Breast epithelium (tissue), 4 donors: ENCODE data around the gene GNAZ. TPM values are rescaled to one million over a fixed set of nuclear protein-coding genes. Genes with fewer than 3 reads are reported as not detected.

Experiments used
- DNase-seq, 2 donors: peaks; one replicate each; pipeline ENCODE4 v3.0.0-alpha.2; 2019; ENCODE audit warnings: low spot score in 2 of 2
- H3K27ac ChIP-seq, 2 donors: fragments of 200-600 bp; sonication (generic) in 1 of 2; one replicate each; pipeline ENCODE4 v1.5.1; 2016 to 2019; ENCODE audit warnings: mild to moderate bottlenecking in 1 of 2
- H3K27me3 ChIP-seq, 2 donors: fragments of 200-600 bp; sonication (generic) in 1 of 2; one replicate each; pipeline versions ENCODE4 v1.5.1 to v1.6.0; 2017 to 2019; ENCODE audit warnings: control low read depth in 1 of 2, mild to moderate bottlenecking in 1 of 2
- H3K36me3 ChIP-seq: fragments of 200-600 bp; one replicate; pipeline ENCODE4 v1.5.1; 2019
- H3K4me1 ChIP-seq, 2 donors: fragments of 200-600 bp; sonication (generic); one replicate each; pipeline ENCODE4 v1.5.1; 2016 to 2019; ENCODE audit warnings: control low read depth in 1 of 2
- H3K4me3 ChIP-seq, 3 donors: fragments of 200-600 bp; sonication (generic); 1 replicate in 2 of 3; 2 replicates in 1 of 3; pipeline ENCODE4 v1.5.1; 2016 to 2019; ENCODE audit warnings: mild to moderate bottlenecking in 3 of 3, moderate library complexity in 2 of 3
- H3K9me3 ChIP-seq, 2 donors: fragments of 200-600 bp; sonication (generic) in 1 of 2; one replicate each; pipeline ENCODE4 v1.5.1; 2016 to 2019; ENCODE audit warnings: control low read depth in 1 of 2
- CTCF ChIP-seq, 3 donors: fragments of 450-650 bp; IDR thresholded peaks; one replicate each; pipeline ENCODE4 v1.5.1; 2016 to 2017; ENCODE audit warnings: antibody characterized with exemption in 3 of 3, mild to moderate bottlenecking in 3 of 3, moderate library complexity in 3 of 3
- POLR2A ChIP-seq: fragments of 450-650 bp; IDR thresholded peaks from one replicate; pipeline ENCODE4 v1.6.1; 2016; ENCODE audit warnings: antibody characterized with exemption, mild to moderate bottlenecking, moderate library complexity
- POLR2AphosphoS5 ChIP-seq, 3 donors: sonication (generic); formaldehyde crosslinking; IDR thresholded peaks; one replicate each; pipeline ENCODE4 v1.6.1; 2017; ENCODE audit warnings: antibody characterized with exemption in 3 of 3
- intact Hi-C: fragments of 100-400 bp; cut with DNase I; formaldehyde crosslinking; loops from one replicate; pipeline ENCODE4 v1.15.1; 2023; ENCODE audit warnings: low total_unique reads
- total RNA-seq, 3 donors: library from RNA; depleted of rRNA; stranded (reverse); fragments of >200 nt; gene quantifications; one replicate each; pipeline ENCODE4 v1.1.0, GENCODE V29; 2016

Gene GNAZ
- total RNA-seq, 3 donors from 2014 or later, result 5.0 to 15.7 (median 5.3) TPM

GRCh38 chr22:23068096-23068831, 2.1 kb upstream of the GNAZ start:
- DNase-seq, result peak in 1 of 2 donors; percentile 39
- no peak overlapping the region for H3K27ac ChIP-seq
- no peaks in the 10 kb centered on the region for H3K27me3 ChIP-seq
- H3K9me3 ChIP-seq, result no peaks in the 10 kb centered on the region
- H3K4me1 ChIP-seq, result peaks cover 0 to 7% of the 10 kb centered on the region in 2 donors
- TF ChIP-seq POLR2AphosphoS5 (IDR thresholded peaks at IDR 0.05) (no peak), CTCF (IDR thresholded peaks at IDR 0.05) (no peak), POLR2A (no peak)
- H3K4me3 ChIP-seq, result no peak overlapping the region
- intact Hi-C loops, result no loop called here
- no peaks in the 10 kb centered on the region for H3K36me3 ChIP-seq

- no peaks in the 10 kb centered on the region for H3K27me3 ChIP-seq
- intact Hi-C loops, result no loop called here
- TF ChIP-seq POLR2A (no peak), CTCF (IDR thresholded peaks at IDR 0.05) (no peak), POLR2AphosphoS5 (IDR thresholded peaks at IDR 0.05) (no peak)
- no peak overlapping the region for H3K27ac ChIP-seq
- H3K9me3 ChIP-seq, result no peaks in the 10 kb centered on the region
- H3K4me1 ChIP-seq, result peaks cover 0 to 7% of the 10 kb centered on the region in 2 donors
- no peak overlapping the region for H3K4me3 ChIP-seq
- H3K36me3 ChIP-seq, result no peaks in the 10 kb centered on the region
- DNase-seq, result peak in 1 of 2 donors; percentile 36
Observed at GRCh38 chr22:23068832-23069385, 1.4 kb upstream of the GNAZ start.

- no peaks in the 10 kb centered on the region for H3K36me3 ChIP-seq
- peak; percentile 72 to 83 for DNase-seq
- intact Hi-C loops, result no loop called here
- peak overlapping the region; percentile 47 to 85 (median 64) for H3K4me3 ChIP-seq
- H3K27ac ChIP-seq, result peak overlapping the region in 1 of 2 donors; percentile 63
- TF ChIP-seq POLR2AphosphoS5 (IDR thresholded peaks at IDR 0.05), result no peak
- TF ChIP-seq POLR2A, result no peak
- TF ChIP-seq CTCF (IDR thresholded peaks at IDR 0.05), result no peak
- no peaks in the 10 kb centered on the region for H3K27me3 ChIP-seq
- peaks cover 0 to 7% of the 10 kb centered on the region in 2 donors for H3K4me1 ChIP-seq
- H3K9me3 ChIP-seq, result no peaks in the 10 kb centered on the region
Observed at GRCh38 chr22:23069502-23070357, 589 bp upstream of the GNAZ start.

GRCh38 chr22:23071230-23072076, 1.1 kb downstream of the GNAZ start:
- Histone ChIP-seq H3K27ac (peak overlapping the region in 1 of 2 donors; percentile 43), H3K9me3 (no peaks in the 10 kb centered on the region), H3K27me3 (no peaks in the 10 kb centered on the region), H3K4me1 (peaks cover 0 to 7% of the 10 kb centered on the region in 2 donors), H3K36me3 (no peaks in the 10 kb centered on the region), H3K4me3 (peak overlapping the region; percentile 48 to 85 (median 64))
- intact Hi-C loops, result no loop called here
- peak in 1 of 2 donors; percentile 48 for DNase-seq
- TF ChIP-seq CTCF (IDR thresholded peaks at IDR 0.05), result no peak
- no peak for TF ChIP-seq POLR2A
- TF ChIP-seq POLR2AphosphoS5 (IDR thresholded peaks at IDR 0.05), result no peak
